Measurements from ENCODE around the gene KDM4B. TPM values are rescaled to one million over a fixed set of nuclear protein-coding genes. Genes with fewer than 3 reads are reported as not detected.
"Not testable (repeated sequence)": the region's sequence is repeated elsewhere in the genome, so short reads cannot be mapped to it uniquely, and the experiment has no call there.

Gene KDM4B
- polyA plus RNA-seq, 12 donors: 14.3 to 29.3 (median 17.2) TPM; not detected in 1

DNA sequence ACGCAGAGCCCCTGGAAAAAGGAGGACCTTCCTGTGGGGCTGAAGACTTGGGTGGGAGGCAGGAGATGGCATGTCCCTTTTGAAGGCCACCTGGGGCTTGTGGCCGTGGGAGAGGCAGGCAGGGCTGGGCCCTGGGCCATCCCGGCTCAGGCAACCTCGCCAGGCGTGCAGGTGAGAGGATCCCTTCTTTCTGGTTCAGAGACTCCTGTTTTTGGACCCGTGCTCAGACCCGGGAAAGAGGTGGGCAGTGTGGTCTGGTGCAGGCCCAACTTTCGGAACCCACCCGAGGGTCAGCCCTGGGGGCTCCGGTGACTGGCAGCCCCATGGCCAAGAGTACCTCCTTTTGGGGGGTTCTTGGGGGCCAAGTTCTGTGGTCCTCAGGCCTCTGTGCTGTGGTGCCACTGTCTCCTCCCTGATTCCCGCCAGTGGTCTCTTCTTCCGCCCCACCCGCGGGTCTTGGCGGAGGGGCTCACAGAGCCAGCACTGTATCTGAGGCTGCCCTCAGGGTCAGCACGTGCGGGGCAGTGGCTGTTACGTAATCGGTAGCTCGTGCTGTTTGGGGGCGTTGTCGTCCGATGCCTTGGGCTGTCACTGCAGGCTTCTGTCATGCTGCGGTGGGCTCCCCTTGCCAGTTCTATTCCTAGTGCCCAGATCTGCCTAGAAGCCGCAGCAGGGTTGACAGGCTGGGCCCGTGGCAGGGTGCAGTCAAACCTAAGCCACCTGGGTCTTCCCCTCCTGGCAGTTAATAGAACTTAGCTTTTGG, 42.7 kb downstream of the KDM4B start:
- DNase-seq: no peak

DNA sequence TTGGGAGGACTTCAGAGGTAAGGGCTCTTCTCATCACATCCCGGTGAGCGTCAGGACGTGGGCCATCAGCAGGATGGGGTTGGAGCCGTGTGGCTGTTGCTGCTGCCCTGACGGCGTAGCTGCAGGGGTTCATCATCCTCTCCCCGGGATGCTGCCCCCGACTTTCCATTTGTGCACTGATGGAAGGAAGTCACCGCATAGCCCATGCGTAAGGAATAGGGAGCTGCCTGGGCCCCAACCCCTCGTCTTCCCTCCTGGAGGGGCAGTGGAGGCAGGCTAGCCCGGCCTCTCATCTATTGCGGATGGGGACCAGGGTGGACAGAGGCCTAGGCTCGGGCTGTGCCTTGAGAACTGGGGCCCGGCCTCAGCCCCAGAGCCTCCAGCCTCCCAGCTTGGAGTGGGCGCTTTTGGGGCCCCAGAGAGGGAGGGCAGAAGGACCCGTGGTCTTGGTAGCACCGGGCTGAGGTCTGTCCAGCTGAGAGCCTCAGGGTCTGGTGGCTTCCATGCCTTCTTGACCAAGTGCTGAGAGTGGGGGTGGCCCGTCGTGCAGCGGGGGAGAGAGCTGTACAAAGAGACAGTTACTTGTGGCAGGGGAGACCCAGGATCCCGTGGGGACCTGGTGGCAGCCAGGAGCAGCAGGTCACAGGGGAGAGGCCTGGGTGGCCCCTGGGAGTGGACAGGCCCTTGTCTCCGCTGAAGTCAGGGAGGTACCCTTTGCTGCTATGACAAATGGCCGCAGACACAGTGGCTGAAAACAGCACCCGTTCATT, 44.0 kb downstream of the KDM4B start:
- no peak for DNase-seq

DNA sequence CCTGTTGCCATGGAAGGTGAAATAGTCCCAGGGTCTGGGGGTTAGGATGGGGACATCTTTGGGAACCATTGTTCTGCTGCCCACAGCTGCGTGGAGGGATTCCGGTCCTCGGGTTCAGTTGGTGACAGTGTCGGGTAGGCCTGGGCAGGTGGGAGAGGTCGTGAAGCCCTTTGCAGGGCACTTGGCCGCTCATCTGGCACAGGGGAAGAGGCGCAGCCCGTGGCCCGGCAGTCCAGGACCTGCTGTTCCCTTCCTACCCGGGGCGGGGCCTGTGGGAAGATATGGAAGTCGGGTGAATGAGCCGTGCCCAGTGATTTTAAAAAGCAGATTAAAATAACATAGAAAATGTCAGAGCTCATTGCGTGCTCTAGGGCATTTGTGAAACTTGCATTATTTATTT, 44.8 kb downstream of the KDM4B start:
- no peak for DNase-seq

DNA sequence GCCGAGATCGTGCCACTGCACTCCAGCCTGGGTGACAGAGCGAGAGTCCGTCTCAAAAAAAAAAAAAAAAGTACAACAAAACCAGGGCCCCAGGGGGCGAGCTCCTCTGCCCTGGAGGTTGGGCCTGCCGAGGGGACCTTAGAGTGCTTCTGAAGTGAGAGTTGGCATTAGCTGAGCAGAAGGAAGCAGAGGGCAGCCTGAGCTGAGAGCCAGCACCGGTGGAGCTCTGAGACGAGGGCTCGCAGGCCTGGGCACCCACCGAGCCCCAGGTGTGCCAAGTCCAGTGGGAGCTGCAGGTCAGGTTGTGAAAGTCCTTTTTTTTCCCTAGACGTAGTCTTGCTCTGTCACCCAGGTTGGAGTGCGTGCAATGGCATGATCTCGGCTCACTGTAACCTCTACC, 46.0 kb downstream of the KDM4B start:
- no peak for DNase-seq

DNA sequence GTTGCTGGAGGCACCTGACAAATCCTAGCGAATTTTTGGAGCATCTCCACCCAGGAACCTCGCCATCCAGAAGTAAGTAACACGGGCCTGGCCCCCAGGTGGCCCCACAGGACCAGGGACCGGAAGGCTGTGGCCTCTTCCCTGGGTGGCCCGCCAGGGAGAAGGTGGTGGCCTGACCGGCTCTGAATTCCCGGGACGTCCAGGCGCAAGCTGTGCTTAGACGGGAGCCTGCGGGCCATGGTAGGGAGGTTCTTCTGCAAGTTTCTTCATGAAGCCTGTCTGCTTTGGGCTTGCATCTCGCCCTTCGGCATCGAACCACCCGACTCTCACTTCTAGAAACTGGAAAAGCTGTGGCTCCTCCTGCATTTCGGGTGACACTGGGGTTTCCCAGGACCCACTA, 47.4 kb downstream of the KDM4B start:
- no peak for DNase-seq

DNA sequence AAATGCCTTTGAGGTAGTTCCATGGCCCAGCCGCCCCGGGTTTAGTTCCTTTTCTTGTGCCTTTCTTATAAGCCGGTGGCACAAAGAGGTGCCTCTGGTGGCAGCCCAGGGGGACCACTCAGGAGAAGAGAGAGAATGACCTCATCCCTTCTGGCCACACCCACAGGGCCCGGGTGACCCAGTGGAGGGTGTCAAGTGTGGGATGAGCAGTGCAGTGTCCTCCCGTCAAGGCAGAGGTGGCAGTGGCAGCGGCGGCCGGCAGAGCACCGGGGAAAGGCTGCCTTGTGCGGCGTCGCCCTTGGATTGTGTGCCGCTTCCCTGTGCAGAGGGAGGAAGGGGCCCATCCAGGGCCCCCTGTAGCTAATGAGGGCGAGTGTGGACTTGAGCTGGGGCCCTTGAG, 47.9 kb downstream of the KDM4B start:
- no peak for DNase-seq

DNA sequence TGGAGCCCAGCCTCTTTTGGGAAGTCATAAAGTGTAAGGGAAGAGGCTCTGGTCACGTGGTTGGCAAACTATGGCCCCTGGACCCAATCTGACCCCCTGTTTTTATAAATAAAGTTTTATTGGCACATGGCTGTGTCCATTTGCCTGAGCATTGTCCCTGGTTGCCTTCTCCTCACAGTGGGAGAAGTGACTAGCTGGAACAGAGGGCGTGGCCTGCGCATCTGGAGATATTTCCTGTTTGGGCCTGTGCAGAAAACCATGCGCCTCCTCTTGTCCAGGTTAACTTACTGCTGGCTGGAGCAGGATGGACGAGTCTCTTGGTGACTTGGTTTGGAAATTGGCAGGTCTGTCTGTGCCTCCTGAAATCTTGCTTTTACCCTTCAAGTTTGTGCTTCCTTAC, 48.3 kb downstream of the KDM4B start:
- DNase-seq: no peak

DNA sequence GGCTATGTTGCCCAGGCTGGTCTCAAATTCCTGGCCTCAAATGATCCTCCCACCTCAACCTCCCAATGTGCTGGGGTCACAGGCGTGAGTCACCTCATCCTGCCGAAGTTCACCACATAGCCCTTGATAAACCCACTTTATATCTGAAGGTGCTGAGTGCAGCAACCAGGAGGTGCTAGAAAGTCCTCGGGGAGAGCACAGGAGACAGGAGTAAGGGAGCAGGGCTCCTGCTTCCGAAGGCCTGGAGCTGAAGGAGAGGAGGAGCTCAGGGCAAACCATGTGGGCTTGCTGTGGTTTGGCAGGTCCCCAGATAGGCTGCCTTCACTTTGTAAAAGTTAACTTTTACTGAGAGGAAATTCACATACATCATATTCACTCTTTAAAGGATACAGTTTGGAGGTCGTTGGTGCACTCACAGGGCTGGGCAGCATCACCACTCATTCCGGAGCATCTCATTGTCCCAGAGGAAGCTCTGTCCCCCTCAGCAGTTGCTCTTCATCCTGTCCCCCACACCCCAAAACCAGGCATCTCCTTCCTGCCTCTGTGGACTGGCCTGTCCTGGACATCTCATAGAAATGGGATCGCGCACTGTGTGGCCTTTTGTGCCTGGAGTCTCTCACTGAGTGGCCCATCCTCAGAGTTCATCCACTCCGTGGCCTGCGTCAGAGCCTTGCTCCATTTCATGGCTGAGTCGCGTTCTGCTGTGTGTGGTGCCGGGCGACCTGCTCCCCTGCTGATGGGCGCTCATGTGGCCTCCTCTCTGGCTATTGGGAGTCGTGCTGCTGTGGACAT, 49.5 kb downstream of the KDM4B start:
- DNase-seq: no peak

DNA sequence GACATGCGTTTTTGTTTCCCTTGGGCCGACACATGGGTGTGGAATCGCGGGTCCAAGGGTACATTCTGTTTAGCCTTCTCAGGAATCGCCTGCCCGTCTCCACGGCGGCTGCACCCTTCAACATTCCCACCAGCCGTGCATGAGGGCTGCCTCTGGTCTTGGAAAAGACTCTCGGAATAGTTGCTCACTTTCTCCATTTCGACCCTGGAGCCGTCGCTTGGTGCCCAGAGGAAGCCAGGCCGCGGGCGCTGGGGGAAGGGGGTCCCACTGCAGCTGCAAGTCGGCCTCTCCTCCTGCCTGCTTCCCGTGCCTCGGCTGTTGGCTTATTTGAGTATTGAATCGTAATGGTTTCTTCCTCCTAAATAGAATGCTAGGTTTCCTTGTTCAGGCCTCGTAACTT, 51.5 kb downstream of the KDM4B start:
- no peak for DNase-seq

DNA sequence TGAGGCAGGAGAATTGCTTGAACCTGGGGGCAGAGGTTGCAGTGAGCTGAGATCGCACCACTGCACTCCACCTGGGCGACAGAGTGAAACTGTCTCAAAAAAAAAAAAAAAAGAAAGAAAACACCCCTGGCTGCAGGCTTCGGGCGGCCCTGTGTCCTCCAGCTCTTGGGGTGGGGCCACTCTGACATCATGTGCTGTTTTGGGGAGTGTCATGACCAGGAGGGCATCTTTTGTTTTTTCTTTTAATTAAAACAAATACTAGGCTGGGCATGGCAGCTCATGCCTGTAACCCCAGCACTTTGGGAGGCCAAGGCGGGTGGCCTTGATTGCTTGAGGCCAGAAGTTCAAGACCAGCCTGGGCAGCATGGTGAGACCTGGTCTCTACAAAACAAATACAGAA, 52.1 kb downstream of the KDM4B start:
- DNase-seq: no peak

DNA sequence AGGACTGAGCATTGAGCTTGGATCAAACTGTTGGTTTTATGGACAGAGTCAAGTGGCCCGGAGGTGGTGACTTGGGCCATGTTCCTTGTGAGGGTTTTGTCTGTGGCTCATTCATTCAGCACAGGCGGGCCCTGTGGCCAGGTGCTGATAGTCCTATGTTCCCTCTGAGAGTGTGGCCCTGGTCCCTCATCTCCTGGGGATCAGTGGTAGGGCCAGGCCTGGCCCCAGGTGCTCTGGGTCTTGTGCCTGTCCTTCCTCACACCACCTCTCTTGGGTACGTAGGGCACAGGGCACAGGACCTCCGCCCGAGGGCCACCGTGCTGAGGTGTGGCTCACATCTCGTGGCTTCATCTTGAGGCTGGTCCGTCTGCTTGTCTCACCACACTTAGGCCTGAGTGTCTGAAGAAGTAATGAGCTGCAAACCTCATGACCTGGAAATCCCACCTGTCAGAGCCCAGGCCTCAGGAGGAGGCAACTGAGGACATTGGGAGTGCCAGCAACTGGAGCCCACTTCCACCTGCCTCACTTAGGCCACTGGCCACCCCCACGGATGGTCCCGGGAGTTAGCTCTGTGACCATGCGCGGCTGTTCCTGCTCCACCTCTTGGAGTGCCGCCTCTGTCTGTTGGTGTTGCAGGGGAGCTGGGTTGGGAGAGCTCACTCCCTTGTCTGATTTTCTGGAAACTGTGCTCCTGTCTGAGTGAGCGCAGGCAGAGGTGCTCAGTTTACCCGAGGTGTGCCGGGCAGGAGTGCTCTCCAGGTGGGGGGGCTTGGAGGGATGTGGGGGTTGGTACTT, 53.4 kb downstream of the KDM4B start:
- DNase-seq: no peak

DNA sequence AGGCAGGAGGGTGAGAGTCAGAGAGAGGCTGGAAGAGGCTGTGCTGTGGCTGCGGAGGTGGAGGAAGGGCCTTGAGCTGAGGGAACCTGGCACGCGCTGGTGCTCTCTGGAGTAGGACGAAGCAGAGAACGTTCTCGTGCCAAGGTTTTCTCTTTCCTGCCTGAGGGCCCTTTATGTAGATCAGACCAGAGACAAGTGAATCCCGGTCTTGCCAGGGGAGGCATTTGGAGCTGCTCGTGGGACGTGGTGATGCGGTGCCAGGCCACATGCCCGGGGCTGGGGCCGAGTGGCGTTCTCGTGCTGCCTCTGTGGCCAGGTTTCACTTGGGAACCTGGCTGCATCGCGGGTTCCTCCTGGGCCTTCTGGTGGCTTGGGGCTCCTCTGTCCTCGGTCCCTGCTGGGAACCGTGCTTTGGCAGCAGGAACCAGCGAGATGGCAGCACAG, 54.2 kb downstream of the KDM4B start:
- no peak for DNase-seq

DNA sequence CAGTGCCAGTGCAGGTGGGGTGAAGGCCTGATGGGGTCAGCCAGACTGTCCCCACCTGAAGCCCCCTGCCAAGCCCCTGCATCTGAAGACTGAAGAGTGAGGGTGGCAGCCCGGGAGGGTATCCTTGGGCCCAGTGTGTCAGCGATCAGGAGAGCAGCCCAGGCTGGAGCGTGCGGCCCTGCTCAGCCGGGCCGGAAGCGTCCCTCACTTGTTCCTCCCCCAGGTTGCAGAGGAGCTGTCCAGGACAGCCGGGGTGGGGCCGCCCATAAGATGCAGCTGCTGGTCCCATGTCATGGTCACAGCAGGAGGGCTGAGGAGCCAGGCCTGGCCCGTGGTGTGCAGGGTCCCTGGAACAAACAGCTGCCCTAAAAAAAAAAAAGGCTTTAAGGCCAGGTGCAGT, 55.4 kb downstream of the KDM4B start:
- DNase-seq: no peak

DNA sequence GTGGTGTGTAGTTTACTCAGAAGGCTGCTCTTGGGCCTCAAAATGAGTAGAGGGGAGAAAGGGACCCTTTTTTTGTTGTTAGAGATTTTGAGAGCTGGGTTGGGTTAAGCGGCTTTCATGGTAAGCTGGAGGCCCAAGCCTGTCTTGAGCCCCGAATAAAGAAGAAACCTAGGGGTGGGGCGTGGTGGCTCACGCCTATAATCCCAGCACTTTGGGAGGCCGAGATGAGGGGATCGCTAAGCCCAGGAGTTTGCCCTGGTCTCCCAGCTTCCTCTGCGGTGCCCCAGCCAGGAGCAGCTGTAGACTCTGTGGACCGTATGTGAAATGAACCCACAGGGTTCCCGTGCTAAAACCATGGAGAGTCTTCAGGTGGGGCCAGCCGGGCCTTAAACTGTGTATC, 56.1 kb downstream of the KDM4B start:
- no peak for DNase-seq

DNA sequence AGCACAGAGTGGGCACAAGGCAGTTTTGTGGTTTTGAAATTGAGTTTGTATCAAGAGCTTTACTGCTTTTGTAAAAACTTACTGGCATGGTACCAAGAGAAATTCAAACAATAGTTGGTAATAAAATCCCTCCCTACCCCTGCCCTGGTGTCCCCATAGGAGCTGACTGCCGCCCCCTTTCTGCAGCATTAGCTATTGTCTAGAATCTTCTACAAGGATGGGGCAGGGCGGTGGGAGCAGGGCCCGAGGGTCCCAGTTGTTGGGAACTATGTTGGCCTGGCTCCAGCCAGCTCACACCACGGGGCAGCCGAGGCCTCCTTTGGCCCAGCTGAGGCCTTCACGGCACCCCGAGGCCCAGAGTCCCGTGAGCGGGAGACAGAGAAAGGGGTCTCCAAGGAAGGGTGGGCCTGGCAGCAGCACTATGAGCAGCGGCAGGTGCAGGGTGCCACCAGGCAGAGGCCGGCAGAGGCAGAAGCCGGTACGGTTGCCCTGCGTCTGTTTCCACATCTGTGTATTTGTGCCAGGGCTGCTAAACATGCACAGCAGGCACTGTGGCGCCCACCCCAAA, 57.9 kb downstream of the KDM4B start:
- no peak for DNase-seq

DNA sequence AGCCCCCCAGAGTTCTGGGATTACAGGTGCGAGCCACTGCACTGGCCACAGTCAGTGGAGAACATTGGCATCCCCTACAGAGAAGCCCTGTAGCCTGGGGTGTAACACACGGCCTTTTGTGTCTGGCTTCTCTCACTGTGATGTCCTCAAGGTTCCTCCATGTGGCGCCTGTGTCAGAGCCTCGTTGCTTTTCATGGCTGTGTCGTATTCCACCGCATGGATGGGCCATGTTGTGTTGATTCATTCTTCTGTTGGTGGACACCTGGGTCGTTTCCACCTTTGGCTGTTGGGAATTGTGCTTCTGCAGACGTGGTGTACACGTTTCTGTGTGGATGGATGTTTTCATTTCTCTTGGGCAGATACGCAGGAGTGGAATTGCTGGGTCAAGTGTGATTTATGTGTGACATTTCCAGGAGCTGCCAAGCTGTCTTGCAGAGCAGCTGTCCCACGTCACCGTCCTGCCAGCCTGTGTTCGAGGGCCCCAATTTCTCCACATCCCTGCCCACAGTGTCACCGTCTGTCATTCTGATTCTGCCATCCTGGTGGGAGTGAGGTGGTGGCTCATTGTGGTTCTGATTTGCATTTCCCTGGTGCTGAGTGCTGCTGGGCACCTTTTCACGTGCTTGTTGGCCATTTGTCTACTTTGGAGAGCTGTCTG, 59.4 kb downstream of the KDM4B start:
- no peak for DNase-seq

DNA sequence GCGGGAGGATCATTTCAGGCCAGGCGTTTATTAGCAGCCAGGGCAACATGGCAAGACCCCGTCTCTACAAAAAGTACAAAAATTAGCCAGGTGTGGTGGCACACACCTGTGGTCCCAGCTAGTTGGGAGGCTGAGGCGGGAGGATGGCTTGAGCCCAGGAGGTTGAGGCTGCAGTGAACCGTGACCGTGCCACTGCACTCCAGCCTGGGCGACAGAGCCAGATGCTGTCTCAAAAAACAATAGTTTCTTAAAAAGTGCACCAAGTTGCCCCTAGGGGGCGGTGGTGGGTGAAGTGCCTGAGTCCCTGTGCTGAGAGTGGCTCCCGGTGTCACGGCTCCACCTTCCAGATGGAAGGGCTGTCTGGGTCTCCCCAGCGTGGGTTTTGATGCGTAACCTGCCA, 60.7 kb downstream of the KDM4B start:
- DNase-seq: not testable (repeated sequence)

DNA sequence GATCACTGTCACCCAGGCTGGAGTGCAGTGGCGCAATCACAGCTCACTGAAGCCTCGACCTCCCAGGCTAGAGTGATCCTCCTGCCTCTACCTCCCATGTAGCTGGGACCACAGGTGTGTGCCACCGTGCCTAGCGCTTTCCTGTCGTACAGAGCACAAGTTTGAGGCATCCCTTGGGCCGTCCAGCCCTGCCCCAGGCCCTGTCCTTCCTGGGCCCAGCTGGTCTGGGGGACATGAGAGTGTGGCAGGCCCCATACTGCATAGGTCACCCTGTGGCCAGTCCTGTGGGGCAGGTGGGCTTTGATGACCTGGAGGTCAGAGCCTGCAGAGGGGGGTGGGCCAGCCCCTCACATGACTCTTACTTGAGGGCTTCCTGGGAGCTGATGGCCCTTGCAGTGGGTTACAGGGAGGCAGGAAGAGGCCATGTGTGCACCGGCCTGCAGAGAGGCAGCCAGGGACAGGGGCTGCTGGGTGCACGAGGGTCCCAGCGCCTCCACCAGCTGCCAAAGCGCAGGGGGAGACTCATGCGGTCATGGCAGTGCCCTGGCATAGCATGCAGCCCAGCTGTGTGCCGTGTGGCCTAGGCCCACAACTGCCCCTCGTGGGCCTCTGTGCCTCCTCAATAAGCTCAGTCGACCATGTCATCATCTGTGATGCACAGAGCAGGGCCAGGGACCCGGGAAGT, 61.4 kb downstream of the KDM4B start:
- DNase-seq: no peak

DNA sequence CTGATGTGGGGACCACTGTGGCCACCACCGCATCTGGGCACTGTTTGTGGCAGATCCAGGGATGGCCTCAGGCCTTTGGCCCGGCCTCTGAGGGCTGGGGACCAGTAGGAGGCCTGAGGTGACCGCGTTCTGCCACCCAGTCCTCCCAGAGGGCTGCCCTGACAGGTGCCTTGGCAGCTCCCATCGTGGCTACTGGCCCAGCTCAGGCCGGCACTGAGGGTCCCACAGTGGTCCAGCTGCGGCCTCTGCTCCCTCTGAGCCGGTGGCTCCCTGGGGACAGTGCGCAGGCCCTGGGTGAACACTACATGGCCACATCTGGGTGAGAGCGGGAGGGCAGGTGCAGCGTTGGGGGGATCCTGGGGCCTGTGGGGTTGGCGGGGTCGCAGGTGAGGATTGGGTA, 61.9 kb downstream of the KDM4B start:
- no peak for DNase-seq

Measured in muscle of arm (tissue), 12 donors.